ENCODE results near the gene OAT.

OAT gene

GRCh38 chr10:124353896-124354295 is 64.8 kb downstream of the OAT start:
- no peak for DNase-seq (ENCODE audit: low spot score)

- no peak for DNase-seq (ENCODE audit: low spot score)
Observed at GRCh38 chr10:124353091-124353815, 65.5 kb downstream of the OAT start.

GRCh38 chr10:124351481-124352220 is 67.1 kb downstream of the OAT start:
- no peak for DNase-seq (ENCODE audit: low spot score)

- DNase-seq (ENCODE audit: low spot score) = no peak
Observed at GRCh38 chr10:124350806-124351205, 67.9 kb downstream of the OAT start.

- no peak for DNase-seq (ENCODE audit: low spot score)
Observed at GRCh38 chr10:124349996-124350280, 68.8 kb downstream of the OAT start.

GRCh38 chr10:124349231-124349995 is 69.3 kb downstream of the OAT start:
- no peak for DNase-seq (ENCODE audit: low spot score)

GRCh38 chr10:124348801-124349200 is 69.9 kb downstream of the OAT start:
- DNase-seq (ENCODE audit: low spot score) = no peak

GRCh38 chr10:124347956-124348355 is 70.8 kb downstream of the OAT start:
- no peak for DNase-seq (ENCODE audit: low spot score)
